Large intestine (tissue), 3 donors: ENCODE measurements around the gene MEGF6. TPM values are rescaled to one million over a fixed set of nuclear protein-coding genes. Genes with fewer than 3 reads are reported as not detected.

ENCODE experiments used
- DNase-seq, 2 donors: peaks; one replicate each; pipeline versions ENCODE4 v3.0.0 to v3.0.0-alpha.2; 2013
- H3K27ac ChIP-seq: one replicate; pipeline ENCODE4 v1.5.1; 2013; ENCODE audit warnings: low read length
- H3K27me3 ChIP-seq: 2 replicates; pipeline ENCODE4 v1.6.1; 2013; ENCODE audit warnings: low read length; ENCODE audit not compliant: control insufficient read depth, insufficient read depth
- H3K36me3 ChIP-seq: 2 replicates; pipeline ENCODE4 v1.6.1; 2013; ENCODE audit warnings: low read length; ENCODE audit not compliant: control insufficient read depth, insufficient read depth
- H3K4me1 ChIP-seq: one replicate; pipeline ENCODE4 v1.6.1; 2013; ENCODE audit warnings: low read length; ENCODE audit not compliant: control insufficient read depth, insufficient read depth
- H3K4me3 ChIP-seq: one replicate; pipeline ENCODE4 v1.5.1; 2013; ENCODE audit warnings: low read length
- H3K9me3 ChIP-seq: one replicate; pipeline ENCODE4 v1.6.1; 2013; ENCODE audit warnings: mild to moderate bottlenecking, low read depth, low read length, moderate library complexity; ENCODE audit not compliant: control insufficient read depth
- whole genome bisulfite sequencing: methylation state at CpG from one replicate; pipeline ENCODE4 v1.1.5; 2013; ENCODE audit warnings: low lambda C conversion rate; ENCODE audit not compliant: insufficient coverage; 5-methylcytosine and 5-hydroxymethylcytosine counted together
- polyA plus RNA-seq: library from polyadenylated mRNA; unstranded; fragments of 120-200 nt; gene quantifications from one replicate; pipeline ENCODE4 v1.2.1, GENCODE V29; 2013

The MEGF6 gene
- polyA plus RNA-seq, 1 donor = 13.8 TPM

- DNase-seq = peak; percentile 64 to 72
- H3K4me3 ChIP-seq = no peak overlapping the region
- peaks cover 25% of the 10 kb centered on the region for H3K4me1 ChIP-seq
- no peaks in the 10 kb centered on the region for H3K36me3 ChIP-seq
- H3K9me3 ChIP-seq = no peaks in the 10 kb centered on the region
- WGBS = no CpG with 5 or more reads among the region's 21 CpGs
- no peak overlapping the region for H3K27ac ChIP-seq
- H3K27me3 ChIP-seq = no peaks in the 10 kb centered on the region
Observed at GRCh38 chr1:3618881-3619671, 7.8 kb upstream of the MEGF6 start.

DNA sequence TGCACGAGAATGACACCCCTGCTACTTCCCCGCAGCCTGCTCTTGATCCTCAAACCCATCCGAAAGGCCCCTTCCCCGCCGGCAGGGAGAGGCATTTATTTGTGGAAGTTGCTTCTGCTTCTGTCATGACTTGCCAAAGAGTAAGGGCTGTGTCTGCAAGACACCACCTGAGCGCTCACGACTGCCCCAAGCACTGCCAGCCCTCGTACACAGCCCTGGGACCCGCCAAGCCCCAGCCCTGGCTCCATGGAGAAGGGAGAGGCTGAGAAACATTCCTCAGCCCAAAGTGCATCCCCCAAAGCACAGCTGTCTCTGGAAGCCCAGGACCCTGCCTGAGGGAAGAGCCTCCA, 7.2 kb upstream of the MEGF6 start:
- no CpG with 5 or more reads among the region's 9 CpGs for WGBS
- no peak for DNase-seq
- Histone ChIP-seq H3K4me3 (no peak overlapping the region), H3K27me3 (no peaks in the 10 kb centered on the region), H3K36me3 (no peaks in the 10 kb centered on the region), H3K4me1 (peaks cover 30% of the 10 kb centered on the region), H3K27ac (no peak overlapping the region), H3K9me3 (no peaks in the 10 kb centered on the region)

- H3K9me3 ChIP-seq = no peaks in the 10 kb centered on the region
- WGBS = 60% methylated on average over 1 of the region's 18 CpGs
- H3K4me3 ChIP-seq = no peak overlapping the region
- H3K4me1 ChIP-seq = peaks cover 28% of the 10 kb centered on the region
- H3K36me3 ChIP-seq = no peaks in the 10 kb centered on the region
- H3K27me3 ChIP-seq = no peaks in the 10 kb centered on the region
- H3K27ac ChIP-seq = no peak overlapping the region
- DNase-seq = no peak
Observed at GRCh38 chr1:3617806-3618345, 6.6 kb upstream of the MEGF6 start.

DNA sequence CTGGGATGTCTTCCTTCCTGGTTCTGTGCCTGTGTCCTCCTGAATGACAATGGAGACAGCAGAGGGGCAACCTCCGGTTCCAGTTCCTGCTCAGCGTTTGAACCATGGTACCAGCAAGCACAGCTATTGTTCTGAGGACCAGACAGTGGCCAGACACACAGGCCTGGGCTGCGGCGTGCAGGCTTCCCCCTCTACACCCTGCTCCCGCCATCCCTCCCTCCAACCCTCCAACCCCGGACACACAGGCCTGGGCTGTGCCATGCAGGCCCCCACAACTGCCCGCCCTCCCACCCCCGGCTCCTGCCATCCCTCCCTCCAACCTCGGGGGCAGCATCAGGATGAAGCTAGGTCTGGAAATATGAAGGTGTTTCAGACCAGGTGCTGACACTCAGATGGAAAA, 5.6 kb upstream of the MEGF6 start:
- WGBS = no CpG with 5 or more reads among the region's 9 CpGs
- Histone ChIP-seq H3K9me3 (no peaks in the 10 kb centered on the region), H3K27me3 (no peaks in the 10 kb centered on the region), H3K4me1 (peaks cover 25% of the 10 kb centered on the region), H3K27ac (no peak overlapping the region), H3K36me3 (no peaks in the 10 kb centered on the region), H3K4me3 (no peak overlapping the region)
- no peak for DNase-seq

- H3K27me3 ChIP-seq = peaks cover 4% of the 10 kb centered on the region
- H3K4me3 ChIP-seq = no peak overlapping the region
- H3K4me1 ChIP-seq = peaks cover 30% of the 10 kb centered on the region
- WGBS = 30% methylated on average over 2 of the region's 20 CpGs
- H3K36me3 ChIP-seq = no peaks in the 10 kb centered on the region
- H3K9me3 ChIP-seq = no peaks in the 10 kb centered on the region
- no peak overlapping the region for H3K27ac ChIP-seq
- no peak for DNase-seq
Observed at GRCh38 chr1:3614755-3615742, 3.7 kb upstream of the MEGF6 start.

DNA sequence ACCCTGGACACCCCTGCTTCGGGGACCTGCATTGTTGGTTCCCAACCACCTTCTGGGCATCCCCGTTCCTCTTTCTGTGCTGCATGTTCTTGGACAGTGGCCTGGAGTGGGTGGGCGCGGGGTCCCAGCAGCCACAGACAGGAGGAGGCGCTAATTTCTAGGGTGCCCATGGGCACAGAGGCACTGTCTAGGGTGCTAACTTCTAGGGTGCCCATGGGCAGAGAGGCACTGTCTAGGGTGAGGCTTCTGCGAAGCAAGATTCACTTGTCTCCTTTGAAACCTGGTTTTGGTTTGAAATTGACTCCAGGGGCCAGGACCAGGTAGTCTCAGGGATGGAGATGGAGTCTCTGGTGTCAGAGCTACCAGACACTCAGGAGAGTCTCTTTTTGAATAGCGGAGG, 815 bp upstream of the MEGF6 start:
- no peak overlapping the region for H3K27ac ChIP-seq
- no peaks in the 10 kb centered on the region for H3K9me3 ChIP-seq
- H3K4me1 ChIP-seq = peaks cover 23% of the 10 kb centered on the region
- H3K27me3 ChIP-seq = peaks cover 6% of the 10 kb centered on the region
- no peaks in the 10 kb centered on the region for H3K36me3 ChIP-seq
- WGBS = no CpG with 5 or more reads among the region's 7 CpGs
- no peak for DNase-seq
- no peak overlapping the region for H3K4me3 ChIP-seq

DNA sequence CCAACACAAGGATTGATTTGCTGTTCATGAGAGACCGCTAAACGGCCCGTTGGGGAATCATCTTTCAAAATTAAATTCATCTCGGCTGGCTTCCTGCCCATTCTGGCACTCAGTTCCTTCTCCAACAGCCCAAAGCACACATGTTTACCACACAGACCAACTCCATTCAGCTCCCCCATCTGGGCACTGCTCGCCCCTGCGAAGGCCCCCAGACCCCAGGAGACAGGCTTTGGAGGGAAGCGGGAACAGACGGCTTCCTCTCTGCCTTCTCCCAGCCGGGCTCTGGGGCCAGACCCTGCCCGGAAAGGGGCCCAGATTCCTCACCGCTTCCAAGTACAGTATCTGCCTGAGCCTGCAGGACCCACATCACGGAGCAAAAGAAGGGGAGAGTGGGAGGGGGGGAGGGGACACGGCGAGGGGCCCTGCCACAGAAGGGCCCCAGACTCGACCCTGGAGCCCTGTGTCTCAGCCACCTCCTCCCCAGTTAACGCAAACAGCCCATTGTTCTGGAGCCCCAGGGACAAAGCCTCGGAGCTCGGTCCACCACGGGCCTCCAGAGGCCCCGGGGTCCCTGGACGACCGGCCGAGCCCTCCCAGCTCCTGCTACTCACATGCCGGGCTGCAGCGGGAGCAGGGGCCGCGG, 660 bp downstream of the MEGF6 start:
- H3K4me3 ChIP-seq = peak overlapping the region; percentile 32
- H3K36me3 ChIP-seq = no peaks in the 10 kb centered on the region
- no peak overlapping the region for H3K27ac ChIP-seq
- H3K27me3 ChIP-seq = peaks cover 6% of the 10 kb centered on the region
- WGBS = no CpG with 5 or more reads among the region's 27 CpGs
- peaks cover 23% of the 10 kb centered on the region for H3K4me1 ChIP-seq
- H3K9me3 ChIP-seq = no peaks in the 10 kb centered on the region
- DNase-seq = peak in 1 of 2 donors; percentile 33

- Histone ChIP-seq H3K4me1 (peaks cover 23% of the 10 kb centered on the region), H3K9me3 (no peaks in the 10 kb centered on the region), H3K27ac (no peak overlapping the region), H3K4me3 (no peak overlapping the region), H3K36me3 (no peaks in the 10 kb centered on the region), H3K27me3 (peaks cover 6% of the 10 kb centered on the region)
- no CpG with 5 or more reads among the region's 24 CpGs for WGBS
- no peak for DNase-seq
Observed at GRCh38 chr1:3609769-3610526, 1.4 kb downstream of the MEGF6 start.

- no peaks in the 10 kb centered on the region for H3K9me3 ChIP-seq
Observed at GRCh38 chr1:3609016-3609768, 2.1 kb downstream of the MEGF6 start.

More at GRCh38 chr1:3609016-3609768, 2.1 kb downstream of the MEGF6 start:
- no peak overlapping the region for H3K4me3 ChIP-seq
- H3K27ac ChIP-seq = no peak overlapping the region
- peaks cover 23% of the 10 kb centered on the region for H3K4me1 ChIP-seq
- H3K36me3 ChIP-seq = no peaks in the 10 kb centered on the region
- DNase-seq = no peak
- peaks cover 6% of the 10 kb centered on the region for H3K27me3 ChIP-seq
- WGBS = no CpG with 5 or more reads among the region's 22 CpGs
